Caco-2 (cell line): Measurements from ENCODE around the gene ERN2. TPM values are rescaled to one million over a fixed set of nuclear protein-coding genes. Genes with fewer than 3 reads are reported as not detected.

ENCODE experiments used
- BruUV-seq: library from RNA; stranded (reverse); fragments of 400-500 nt; replicated peaks from 2 replicates; lab custom pipeline; 2021; lab: Mats Ljungman, UMichigan
- CTCF ChIA-PET: fragments of 300-600 bp; sonication (Branson Sonifier 250); formaldehyde crosslinking; loops from one replicate; lab custom pipeline; 2022; ENCODE audit warnings: antibody characterized with exemption; lab: Charles Lee
- POLR2A ChIA-PET: fragments of 300-600 bp; sonication (Branson Sonifier 250); formaldehyde crosslinking; loops from one replicate; lab custom pipeline; 2022; ENCODE audit warnings: antibody characterized with exemption; lab: Charles Lee
- DNase-seq, 2 experiments: peaks; one replicate each; pipeline versions ENCODE4 v3.0.0 to v3.0.0-alpha.2; 2020 to 2022
- H3K27me3 ChIP-seq: replicated peaks from 2 replicates; pipeline ENCODE4 v1.6.0; 2011; ENCODE audit warnings: low read length; ENCODE audit not compliant: control insufficient read depth, insufficient read depth
- H3K36me3 ChIP-seq: 2 replicates; pipeline ENCODE4 v1.5.1; 2011; ENCODE audit warnings: low read length; ENCODE audit not compliant: control insufficient read depth, insufficient read depth
- H3K4me1 ChIP-seq: fragments of 250-450 bp; sonication (Bioruptor Pico); 2 replicates; pipeline ENCODE4 v1.5.1; 2020; ENCODE audit warnings: mild to moderate bottlenecking
- H3K4me3 ChIP-seq: 2 replicates; pipeline ENCODE4 v1.5.1; 2011; ENCODE audit warnings: low read depth, mild to moderate bottlenecking, control low read depth, low read length
- H3K9me3 ChIP-seq: fragments of 250-450 bp; sonication (Bioruptor Pico); 2 replicates; pipeline ENCODE4 v1.5.1; 2020; ENCODE audit warnings: mild to moderate bottlenecking, moderate library complexity
- H3K27ac Mint-ChIP-seq: one replicate; pipeline ENCODE4 v1.8.0; 2022; ENCODE audit warnings: mixed read lengths; ENCODE audit not compliant: unreplicated experiment
- H3K27me3 Mint-ChIP-seq: one replicate; pipeline ENCODE4 v1.8.0; 2022; ENCODE audit warnings: mixed read lengths; ENCODE audit not compliant: insufficient read depth, unreplicated experiment
- H3K36me3 Mint-ChIP-seq: one replicate; pipeline ENCODE4 v1.8.0; 2022; ENCODE audit warnings: mild to moderate bottlenecking, mixed read lengths; ENCODE audit not compliant: insufficient read depth, unreplicated experiment
- H3K4me1 Mint-ChIP-seq: one replicate; pipeline ENCODE4 v1.8.0; 2022; ENCODE audit warnings: low read depth, mixed read lengths; ENCODE audit not compliant: unreplicated experiment
- H3K4me3 Mint-ChIP-seq: one replicate; pipeline ENCODE4 v1.8.0; 2022; ENCODE audit warnings: mild to moderate bottlenecking, moderate library complexity, mixed read lengths; ENCODE audit not compliant: unreplicated experiment
- H3K9me3 Mint-ChIP-seq: one replicate; pipeline ENCODE4 v1.8.0; 2022; ENCODE audit warnings: mixed read lengths; ENCODE audit not compliant: unreplicated experiment
- intact Hi-C: fragments of 100-400 bp; cut with micrococcal nuclease; formaldehyde crosslinking; loops from one replicate; pipeline ENCODE4 v1.10.0; 2022; ENCODE audit not compliant: unreplicated experiment
- total RNA-seq: library from RNA; stranded (reverse); gene quantifications from 2 replicates; pipeline ENCODE4 v1.2.3, GENCODE V29; 2022
- TF ChIP-seq, protein P1 (sequence below), 2 experiments: fragments of 200-600 bp in 1 of 2; IDR thresholded peaks; 1 replicate in 1 of 2; 2 replicates in 1 of 2; pipeline versions ENCODE4 v1.5.1 to v1.8.0; 2011 to 2022; ENCODE audit warnings: antibody characterized with exemption in 1 of 2, control low read depth in 1 of 2, inconsistent platforms in 1 of 2, low read depth in 1 of 2, low read length in 1 of 2, mild to moderate bottlenecking in 1 of 2, moderate library complexity in 1 of 2; ENCODE audit not compliant: insufficient read depth in 1 of 2, severe bottlenecking in 1 of 2, unreplicated experiment in 1 of 2

The ERN2 gene
- total RNA-seq, 1 experiment from 2014 or later, result not detected

DNA sequence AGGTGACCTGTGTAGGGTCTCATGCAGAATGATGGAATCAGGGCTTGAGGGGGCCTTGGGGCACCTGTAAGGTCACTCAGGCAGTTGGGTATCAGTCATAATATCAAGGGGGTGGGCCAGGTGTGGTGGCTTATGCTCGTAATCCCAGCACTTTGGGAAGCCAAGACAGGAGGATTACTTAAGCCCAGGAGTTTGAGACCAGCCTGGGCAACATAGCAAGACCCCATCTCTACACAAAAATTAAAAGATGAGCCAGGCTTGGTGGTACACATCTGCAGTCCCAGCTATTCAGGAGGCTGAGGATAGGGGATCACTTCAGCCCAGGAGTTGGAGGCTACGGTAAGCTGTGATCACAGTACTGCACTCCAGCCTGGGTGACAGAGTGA, 7.5 kb downstream of the ERN2 start:
- Mint-ChIP-seq H3K27ac (no peak overlapping the region), H3K9me3 (peaks cover 21% of the 10 kb centered on the region), H3K4me1 (no peaks in the 10 kb centered on the region), H3K27me3 (no peaks in the 10 kb centered on the region), H3K4me3 (no peak overlapping the region), H3K36me3 (no peaks in the 10 kb centered on the region)
- TF ChIP-seq, protein P1, sequence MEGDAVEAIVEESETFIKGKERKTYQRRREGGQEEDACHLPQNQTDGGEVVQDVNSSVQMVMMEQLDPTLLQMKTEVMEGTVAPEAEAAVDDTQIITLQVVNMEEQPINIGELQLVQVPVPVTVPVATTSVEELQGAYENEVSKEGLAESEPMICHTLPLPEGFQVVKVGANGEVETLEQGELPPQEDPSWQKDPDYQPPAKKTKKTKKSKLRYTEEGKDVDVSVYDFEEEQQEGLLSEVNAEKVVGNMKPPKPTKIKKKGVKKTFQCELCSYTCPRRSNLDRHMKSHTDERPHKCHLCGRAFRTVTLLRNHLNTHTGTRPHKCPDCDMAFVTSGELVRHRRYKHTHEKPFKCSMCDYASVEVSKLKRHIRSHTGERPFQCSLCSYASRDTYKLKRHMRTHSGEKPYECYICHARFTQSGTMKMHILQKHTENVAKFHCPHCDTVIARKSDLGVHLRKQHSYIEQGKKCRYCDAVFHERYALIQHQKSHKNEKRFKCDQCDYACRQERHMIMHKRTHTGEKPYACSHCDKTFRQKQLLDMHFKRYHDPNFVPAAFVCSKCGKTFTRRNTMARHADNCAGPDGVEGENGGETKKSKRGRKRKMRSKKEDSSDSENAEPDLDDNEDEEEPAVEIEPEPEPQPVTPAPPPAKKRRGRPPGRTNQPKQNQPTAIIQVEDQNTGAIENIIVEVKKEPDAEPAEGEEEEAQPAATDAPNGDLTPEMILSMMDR (IDR thresholded peaks at IDR 0.05; ENCODE audit: insufficient read depth in 1 of 2, low read depth in 1 of 2, low read length in 1 of 2, severe bottlenecking in 1 of 2, unreplicated experiment in 1 of 2), result no peak
- ChIA-PET POLR2A (no interaction called here), CTCF (no interaction called here)
- no TSS peak for BruUV-seq
- intact Hi-C loops, result no loop called here
- H3K36me3 ChIP-seq, result no peaks in the 10 kb centered on the region
- no peak overlapping the region for H3K4me3 ChIP-seq
- H3K4me1 ChIP-seq, result no peaks in the 10 kb centered on the region
- DNase-seq, result no peak
- H3K9me3 ChIP-seq, result peaks cover 5% of the 10 kb centered on the region; the same call in 1 of the 2 replicates
- no peaks in the 10 kb centered on the region for H3K27me3 ChIP-seq

DNA sequence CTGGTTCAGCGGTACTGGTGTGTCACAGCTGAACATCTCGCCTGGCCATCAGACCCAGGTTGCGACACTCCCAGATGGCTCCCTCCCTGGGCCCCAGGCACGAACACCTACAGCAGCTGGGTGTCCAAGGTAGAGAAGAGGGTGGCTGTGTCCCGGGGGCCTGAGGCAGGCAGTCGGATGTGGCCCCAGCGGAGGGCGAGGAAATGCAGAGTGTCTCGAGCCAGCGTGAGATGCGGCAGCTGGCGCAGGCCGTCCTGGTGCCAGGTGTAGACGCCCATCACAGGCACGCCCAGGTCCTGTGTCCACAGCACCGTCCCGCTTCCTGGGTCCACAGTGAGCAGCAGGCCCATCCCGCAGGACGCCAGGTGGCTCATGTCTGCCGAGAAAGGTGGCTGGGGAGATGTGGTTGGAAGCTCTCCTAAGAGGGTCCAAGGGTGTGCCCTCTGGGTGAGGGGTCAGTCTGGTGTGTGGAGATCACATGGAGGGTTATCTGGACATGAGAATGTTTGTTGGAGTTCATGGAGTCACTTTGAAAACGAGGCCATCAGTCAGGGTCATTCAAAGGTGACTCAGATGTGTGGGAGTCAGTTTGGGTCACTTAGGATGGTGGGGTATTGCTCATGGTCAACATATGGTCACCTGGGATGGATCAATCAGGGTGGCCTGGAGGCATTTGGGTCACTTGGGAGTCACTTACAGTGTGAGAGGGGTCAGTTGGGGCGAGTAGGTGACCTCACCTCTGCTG, 8.1 kb downstream of the ERN2 start:
- no TSS peak for BruUV-seq
- H3K4me3 Mint-ChIP-seq, result no peak overlapping the region
- no peaks in the 10 kb centered on the region for H3K27me3 Mint-ChIP-seq
- no peaks in the 10 kb centered on the region for H3K4me1 Mint-ChIP-seq
- no peak for DNase-seq
- H3K4me3 ChIP-seq, result no peak overlapping the region
- ChIA-PET POLR2A (no interaction called here), CTCF (no interaction called here)
- intact Hi-C loops, result no loop called here
- TF ChIP-seq, protein P1 (IDR thresholded peaks at IDR 0.05; ENCODE audit: insufficient read depth in 1 of 2, low read depth in 1 of 2, low read length in 1 of 2, severe bottlenecking in 1 of 2, unreplicated experiment in 1 of 2), result no peak
- H3K27me3 ChIP-seq, result no peaks in the 10 kb centered on the region
- no peaks in the 10 kb centered on the region for H3K36me3 ChIP-seq
- H3K4me1 ChIP-seq, result no peaks in the 10 kb centered on the region
- H3K9me3 Mint-ChIP-seq, result peaks cover 16% of the 10 kb centered on the region
- H3K36me3 Mint-ChIP-seq, result no peaks in the 10 kb centered on the region
- H3K9me3 ChIP-seq, result peaks cover 5% of the 10 kb centered on the region; the same call in 1 of the 2 replicates
- H3K27ac Mint-ChIP-seq, result no peak overlapping the region

DNA sequence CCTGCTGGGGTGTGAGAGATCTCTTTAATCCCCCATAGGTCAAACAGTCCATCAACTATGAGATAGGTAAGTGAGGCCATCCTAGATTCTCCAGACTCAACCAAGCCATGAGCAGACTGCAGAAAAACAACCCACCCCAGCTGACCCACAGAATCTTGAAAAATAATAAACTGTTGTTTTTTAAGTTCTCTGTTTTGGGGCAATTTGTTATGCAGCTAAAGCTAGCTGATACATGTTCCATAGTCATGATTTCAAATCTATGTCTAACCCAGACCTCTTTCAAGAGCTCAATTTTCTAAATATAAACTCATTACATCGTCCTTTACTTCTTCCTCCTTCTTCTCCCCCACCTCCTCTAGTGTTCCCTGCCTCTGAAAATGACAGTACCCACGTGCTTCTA, 10.1 kb downstream of the ERN2 start:
- H3K4me1 Mint-ChIP-seq, result no peaks in the 10 kb centered on the region
- DNase-seq, result no peak
- TF ChIP-seq, protein P1 (IDR thresholded peaks at IDR 0.05; ENCODE audit: insufficient read depth in 1 of 2, low read depth in 1 of 2, low read length in 1 of 2, severe bottlenecking in 1 of 2, unreplicated experiment in 1 of 2), result no peak
- BruUV-seq, result no TSS peak
- H3K27me3 Mint-ChIP-seq, result no peaks in the 10 kb centered on the region
- H3K4me3 Mint-ChIP-seq, result no peak overlapping the region
- ChIA-PET CTCF (no interaction called here), POLR2A (no interaction called here)
- peaks cover 14% of the 10 kb centered on the region for H3K9me3 Mint-ChIP-seq
- H3K27me3 ChIP-seq, result no peaks in the 10 kb centered on the region
- no peaks in the 10 kb centered on the region for H3K36me3 ChIP-seq
- H3K4me3 ChIP-seq, result no peak overlapping the region
- intact Hi-C loops, result no loop called here
- H3K36me3 Mint-ChIP-seq, result no peaks in the 10 kb centered on the region
- no peak overlapping the region for H3K27ac Mint-ChIP-seq
- no peaks in the 10 kb centered on the region for H3K4me1 ChIP-seq
- no peaks in the 10 kb centered on the region for H3K9me3 ChIP-seq
